Measurements from ENCODE around the gene PCDHB9.
"Not testable (repeated sequence)": the region's sequence is repeated elsewhere in the genome, so short reads cannot be mapped to it uniquely, and the experiment has no call there.

- not testable (repeated sequence) for TF ChIP-seq POLR2A (IDR thresholded peaks at IDR 0.05)
- TF ChIP-seq, protein P1, sequence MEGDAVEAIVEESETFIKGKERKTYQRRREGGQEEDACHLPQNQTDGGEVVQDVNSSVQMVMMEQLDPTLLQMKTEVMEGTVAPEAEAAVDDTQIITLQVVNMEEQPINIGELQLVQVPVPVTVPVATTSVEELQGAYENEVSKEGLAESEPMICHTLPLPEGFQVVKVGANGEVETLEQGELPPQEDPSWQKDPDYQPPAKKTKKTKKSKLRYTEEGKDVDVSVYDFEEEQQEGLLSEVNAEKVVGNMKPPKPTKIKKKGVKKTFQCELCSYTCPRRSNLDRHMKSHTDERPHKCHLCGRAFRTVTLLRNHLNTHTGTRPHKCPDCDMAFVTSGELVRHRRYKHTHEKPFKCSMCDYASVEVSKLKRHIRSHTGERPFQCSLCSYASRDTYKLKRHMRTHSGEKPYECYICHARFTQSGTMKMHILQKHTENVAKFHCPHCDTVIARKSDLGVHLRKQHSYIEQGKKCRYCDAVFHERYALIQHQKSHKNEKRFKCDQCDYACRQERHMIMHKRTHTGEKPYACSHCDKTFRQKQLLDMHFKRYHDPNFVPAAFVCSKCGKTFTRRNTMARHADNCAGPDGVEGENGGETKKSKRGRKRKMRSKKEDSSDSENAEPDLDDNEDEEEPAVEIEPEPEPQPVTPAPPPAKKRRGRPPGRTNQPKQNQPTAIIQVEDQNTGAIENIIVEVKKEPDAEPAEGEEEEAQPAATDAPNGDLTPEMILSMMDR (IDR thresholded peaks at IDR 0.05), result not testable (repeated sequence)
Measured at GRCh38 chr5:141235922-141236321, 49.0 kb downstream of the PCDHB9 start.

Data from Peyer's patch (tissue), 4 donors.